NK-92 treated with Interleukin-12 subunit alpha and Interleukin-12 subunit beta, amount 100 ng/mL, for 24 hours (cell line): ENCODE measurements around the gene PIM1.

ENCODE experiments used
- DNase-seq: peaks from one replicate; lab custom pipeline; 2025; lab: John Stamatoyannopoulos, UW

PIM1 gene

GRCh38 chr6:37222992-37223391 lies 53.0 kb downstream of the PIM1 start:
- DNase-seq: no peak
